Lower lobe of right lung (tissue), 2 donors: ENCODE results near the gene FEZF1. TPM values are rescaled to one million over a fixed set of nuclear protein-coding genes. Genes with fewer than 3 reads are reported as not detected.

ENCODE experiments used
- ATAC-seq, 2 donors: fragments of 200-7000 bp; cut with Tn5 transposase; one replicate each; pipeline ENCODE4 v1.9.1; 2020 to 2022; ENCODE audit warnings: mild to moderate bottlenecking in 2 of 2, moderate library complexity in 2 of 2
- DNase-seq: peaks from one replicate; pipeline ENCODE4 v3.0.0-alpha.2; 2020
- H3K27ac ChIP-seq: fragments of 200-600 bp; one replicate; pipeline ENCODE4 v1.8.0; 2022
- H3K27me3 ChIP-seq: fragments of 200-600 bp; one replicate; pipeline ENCODE4 v1.8.0; 2022; ENCODE audit warnings: low read depth
- H3K36me3 ChIP-seq: fragments of 200-600 bp; one replicate; pipeline ENCODE4 v1.8.0; 2022; ENCODE audit warnings: mild to moderate bottlenecking
- H3K4me1 ChIP-seq: fragments of 200-600 bp; one replicate; pipeline ENCODE4 v1.8.0; 2022
- H3K4me3 ChIP-seq: fragments of 200-600 bp; one replicate; pipeline ENCODE4 v1.8.0; 2022; ENCODE audit warnings: mild to moderate bottlenecking
- H3K9me3 ChIP-seq: fragments of 200-600 bp; one replicate; pipeline ENCODE4 v1.8.0; 2022
- intact Hi-C: fragments of 100-400 bp; cut with DNase I; formaldehyde crosslinking; loops from one replicate; pipeline ENCODE4 v1.11.0; 2022
- total RNA-seq: library from RNA; stranded (reverse); fragmentation: NEBNext Ultra II Directional; extraction: Animal tissue kit (Norgen Biotek cat#: 25700); gene quantifications from one replicate; pipeline ENCODE4 v1.2.1, GENCODE V29; 2021
- TF ChIP-seq, protein P1 (sequence below): fragments of 200-600 bp; IDR thresholded peaks from one replicate; pipeline ENCODE4 v1.8.0; 2022; ENCODE audit warnings: antibody characterized with exemption, mild to moderate bottlenecking
- donor health status: DM: no; HTN: yes; CAD: no; lungs with severe emphysema.

The FEZF1 gene
- total RNA-seq, 1 donor from 2014 or later: not detected

DNA sequence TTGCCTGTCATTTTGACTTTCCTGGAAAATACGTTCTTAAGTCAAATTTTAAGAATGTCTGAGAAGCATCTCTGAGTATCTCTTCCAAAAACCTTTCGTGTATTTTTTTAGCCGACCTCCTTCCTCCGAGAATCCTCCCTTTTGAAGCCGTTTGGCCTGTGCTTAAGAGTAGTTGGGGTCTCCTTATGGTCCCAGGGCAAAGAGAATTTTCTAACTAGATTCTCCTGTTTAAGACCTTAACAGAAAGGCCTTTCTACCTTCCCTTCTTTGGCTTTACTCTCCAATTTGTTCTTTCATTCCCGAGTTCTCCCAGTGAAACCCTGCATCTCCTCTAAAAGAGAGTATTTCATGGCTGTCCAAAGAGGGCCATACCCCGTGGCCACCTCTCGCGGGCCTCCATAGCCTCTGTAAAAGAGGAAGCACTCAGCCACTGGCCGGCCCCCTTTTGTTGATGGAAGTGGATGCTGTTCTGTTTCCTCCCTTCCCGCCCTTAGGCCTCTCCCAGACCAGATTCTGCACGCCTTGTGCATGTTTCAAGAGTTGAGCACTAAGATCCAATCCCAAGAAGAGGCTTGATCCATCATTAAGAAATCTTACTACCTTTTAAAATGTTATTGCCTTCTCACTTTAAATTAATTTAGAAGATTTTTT, 6.6 kb upstream of the FEZF1 start:
- Histone ChIP-seq H3K27me3 (peaks cover 98% of the 10 kb centered on the region), H3K4me3 (no peak overlapping the region), H3K9me3 (no peaks in the 10 kb centered on the region), H3K27ac (no peak overlapping the region), H3K4me1 (peaks cover 14% of the 10 kb centered on the region), H3K36me3 (no peaks in the 10 kb centered on the region)
- ATAC-seq (no peak), DNase-seq (no peak)
- TF ChIP-seq, protein P1, sequence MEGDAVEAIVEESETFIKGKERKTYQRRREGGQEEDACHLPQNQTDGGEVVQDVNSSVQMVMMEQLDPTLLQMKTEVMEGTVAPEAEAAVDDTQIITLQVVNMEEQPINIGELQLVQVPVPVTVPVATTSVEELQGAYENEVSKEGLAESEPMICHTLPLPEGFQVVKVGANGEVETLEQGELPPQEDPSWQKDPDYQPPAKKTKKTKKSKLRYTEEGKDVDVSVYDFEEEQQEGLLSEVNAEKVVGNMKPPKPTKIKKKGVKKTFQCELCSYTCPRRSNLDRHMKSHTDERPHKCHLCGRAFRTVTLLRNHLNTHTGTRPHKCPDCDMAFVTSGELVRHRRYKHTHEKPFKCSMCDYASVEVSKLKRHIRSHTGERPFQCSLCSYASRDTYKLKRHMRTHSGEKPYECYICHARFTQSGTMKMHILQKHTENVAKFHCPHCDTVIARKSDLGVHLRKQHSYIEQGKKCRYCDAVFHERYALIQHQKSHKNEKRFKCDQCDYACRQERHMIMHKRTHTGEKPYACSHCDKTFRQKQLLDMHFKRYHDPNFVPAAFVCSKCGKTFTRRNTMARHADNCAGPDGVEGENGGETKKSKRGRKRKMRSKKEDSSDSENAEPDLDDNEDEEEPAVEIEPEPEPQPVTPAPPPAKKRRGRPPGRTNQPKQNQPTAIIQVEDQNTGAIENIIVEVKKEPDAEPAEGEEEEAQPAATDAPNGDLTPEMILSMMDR: no peak
- intact Hi-C loops: no loop called here

DNA sequence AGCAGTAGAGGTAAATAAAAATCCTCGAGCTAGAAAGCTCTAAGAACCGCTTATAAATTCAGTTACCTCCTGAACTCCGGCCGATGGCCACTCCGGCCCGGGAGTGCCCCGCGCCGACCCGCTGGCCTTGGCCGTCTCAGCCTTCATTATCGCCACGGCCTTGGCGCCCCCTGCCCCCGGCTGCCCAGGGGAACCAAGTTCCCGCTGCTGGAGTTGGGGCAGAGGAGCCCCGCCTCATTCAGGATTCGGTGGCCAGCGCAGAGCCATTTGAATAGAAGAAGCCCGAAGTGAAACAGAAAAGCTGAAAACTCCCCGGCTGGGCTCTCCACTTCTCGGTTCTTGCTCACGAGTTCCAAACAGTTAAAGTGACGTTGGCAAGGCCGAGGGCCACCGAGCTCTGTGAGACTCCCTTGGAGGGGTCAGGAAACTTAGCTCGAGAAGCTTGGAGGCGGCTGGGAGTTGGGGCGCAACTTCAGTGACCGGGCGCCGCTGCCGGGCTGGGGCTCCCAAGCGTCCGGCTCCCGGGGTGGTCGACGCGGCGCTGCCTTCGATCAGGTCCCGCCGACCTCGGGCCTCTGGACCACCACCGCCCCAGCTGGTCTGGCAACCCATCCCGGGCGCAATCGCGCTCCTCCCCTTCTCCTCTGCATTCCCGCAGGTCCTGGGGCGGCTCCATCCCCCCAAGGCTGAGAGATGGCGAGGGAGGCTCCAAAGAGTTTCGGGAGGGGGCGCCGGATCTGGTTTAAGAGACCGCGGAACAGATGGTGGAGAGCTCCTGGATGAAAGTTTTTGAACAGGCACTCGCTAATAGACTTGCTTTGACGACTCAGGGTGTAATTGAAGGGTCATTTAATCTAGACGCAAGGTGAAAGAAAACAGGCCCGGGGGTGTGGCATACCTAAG, 5.8 kb upstream of the FEZF1 start:
- Histone ChIP-seq H3K9me3 (no peaks in the 10 kb centered on the region), H3K36me3 (no peaks in the 10 kb centered on the region), H3K4me1 (peaks cover 19% of the 10 kb centered on the region), H3K4me3 (peak overlapping the region; percentile 47), H3K27ac (no peak overlapping the region), H3K27me3 (peaks cover 98% of the 10 kb centered on the region)
- intact Hi-C loops: no loop called here
- TF ChIP-seq, protein P1: no peak
- DNase-seq: peak; percentile 45
- ATAC-seq: peak; percentile 29 to 33

DNA sequence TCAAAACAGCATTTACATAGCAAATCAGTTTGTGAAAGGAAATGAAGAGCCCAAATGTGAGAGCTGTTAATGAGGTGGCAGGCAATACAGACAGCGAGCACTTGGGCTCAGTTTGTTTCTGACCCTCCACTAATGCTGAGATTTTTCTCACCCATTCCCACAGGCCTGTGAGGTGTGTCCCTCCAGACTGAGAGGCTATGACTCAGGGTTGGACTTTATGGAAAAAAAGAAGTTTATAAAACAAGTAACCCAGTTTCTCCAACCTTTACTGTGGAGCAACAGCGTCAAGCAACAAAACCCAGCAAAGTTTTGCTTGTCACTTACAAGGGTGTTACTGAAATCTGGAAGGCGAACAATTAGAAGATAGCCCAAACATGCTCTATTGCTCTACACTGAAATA, 4.9 kb upstream of the FEZF1 start:
- H3K27ac ChIP-seq: no peak overlapping the region
- peaks cover 28% of the 10 kb centered on the region for H3K4me1 ChIP-seq
- intact Hi-C loops: no loop called here
- peaks cover 100% of the 10 kb centered on the region for H3K27me3 ChIP-seq
- TF ChIP-seq, protein P1: no peak
- H3K9me3 ChIP-seq: no peaks in the 10 kb centered on the region
- ATAC-seq: no peak
- no peak overlapping the region for H3K4me3 ChIP-seq
- DNase-seq: no peak
- H3K36me3 ChIP-seq: no peaks in the 10 kb centered on the region

DNA sequence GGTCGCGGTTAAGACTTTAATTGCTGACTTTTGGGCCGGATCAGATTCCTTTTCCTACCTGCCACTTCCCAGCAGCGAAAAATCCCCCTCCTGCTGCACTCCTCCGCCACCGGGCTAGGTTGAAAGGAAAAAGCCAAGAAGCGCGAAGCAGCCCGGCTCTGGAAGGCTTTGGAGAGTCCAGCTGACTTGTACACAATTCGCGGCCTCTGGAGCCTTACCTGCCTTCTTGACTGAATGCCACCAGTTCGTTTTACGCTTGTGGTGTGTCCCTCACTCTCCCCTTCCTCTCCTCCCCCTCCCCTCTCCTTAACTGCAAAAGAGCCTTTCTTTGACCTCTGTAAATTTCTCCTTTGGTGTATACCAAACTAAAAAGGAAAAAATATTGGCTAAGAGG, 2.7 kb upstream of the FEZF1 start:
- no peak for DNase-seq
- TF ChIP-seq, protein P1: no peak
- intact Hi-C loops: no loop called here
- no peak for ATAC-seq
- peaks cover 28% of the 10 kb centered on the region for H3K4me1 ChIP-seq
- peaks cover 100% of the 10 kb centered on the region for H3K27me3 ChIP-seq
- H3K4me3 ChIP-seq: no peak overlapping the region
- H3K27ac ChIP-seq: no peak overlapping the region
- H3K36me3 ChIP-seq: no peaks in the 10 kb centered on the region
- no peaks in the 10 kb centered on the region for H3K9me3 ChIP-seq

DNA sequence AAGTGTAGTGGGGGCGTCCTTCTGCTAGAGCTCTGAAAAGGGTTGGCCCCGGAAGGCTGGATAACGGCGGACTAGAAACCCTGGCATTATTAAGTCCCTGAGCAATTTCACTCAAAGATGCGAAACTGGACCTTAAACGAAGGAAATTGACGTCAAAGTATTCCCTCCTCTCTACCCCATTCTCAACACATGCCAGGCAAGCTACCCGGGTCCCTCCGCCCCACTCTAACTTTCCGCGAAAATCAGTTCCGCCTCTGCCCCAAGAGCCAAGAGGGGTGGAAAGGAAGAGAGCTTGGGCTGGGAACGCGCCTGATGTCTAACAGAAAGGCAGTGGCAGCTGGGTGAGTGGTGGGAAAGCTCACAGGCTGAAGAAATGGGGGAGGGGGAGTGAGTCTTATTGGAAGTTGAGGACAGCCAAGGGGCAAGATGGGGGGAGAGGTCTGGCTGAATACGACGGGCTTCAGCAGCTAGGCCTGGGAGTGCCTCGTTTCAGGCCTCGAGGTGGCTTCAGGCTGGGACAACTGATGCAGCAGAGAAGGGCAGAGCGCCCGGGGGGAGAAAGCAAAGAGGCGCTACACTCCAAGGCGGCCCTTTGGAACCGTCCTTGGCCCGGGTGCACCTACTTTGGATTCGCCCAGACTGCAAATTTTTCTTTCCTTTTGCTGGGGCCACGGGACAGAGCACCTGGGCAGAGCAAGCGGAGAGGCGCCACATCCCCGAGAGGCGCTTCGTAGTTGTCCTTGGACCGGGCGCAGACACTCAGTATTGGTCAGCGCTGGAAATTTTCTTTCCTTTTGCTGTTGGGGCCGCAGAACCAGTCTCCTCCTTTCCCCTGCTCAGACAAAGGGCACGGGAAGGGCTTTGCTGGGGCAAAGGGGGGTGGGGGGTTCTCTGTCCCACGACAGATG, 2.0 kb upstream of the FEZF1 start:
- TF ChIP-seq, protein P1: no peak
- DNase-seq (no peak), ATAC-seq (no peak)
- Histone ChIP-seq H3K36me3 (no peaks in the 10 kb centered on the region), H3K4me1 (peaks cover 28% of the 10 kb centered on the region), H3K27me3 (peaks cover 100% of the 10 kb centered on the region), H3K4me3 (peak overlapping the region; percentile 28), H3K9me3 (no peaks in the 10 kb centered on the region), H3K27ac (no peak overlapping the region)
- intact Hi-C loops: no loop called here
